HG02973 (cell line): ENCODE measurements around the gene ATF6.
"Not testable (repeated sequence)": the region's sequence is repeated elsewhere in the genome, so short reads cannot be mapped to it uniquely, and the experiment has no call there.

Experiments used
- ATAC-seq: cut with Tn5 transposase; IDR thresholded peaks from one replicate; pipeline ENCODE4 v1.9.1; 2021; ENCODE audit warnings: moderate library complexity; ENCODE audit not compliant: unreplicated experiment

The ATF6 gene

GRCh38 chr1:161773791-161774190 is 7.7 kb downstream of the ATF6 start:
- ATAC-seq: no peak

DNA sequence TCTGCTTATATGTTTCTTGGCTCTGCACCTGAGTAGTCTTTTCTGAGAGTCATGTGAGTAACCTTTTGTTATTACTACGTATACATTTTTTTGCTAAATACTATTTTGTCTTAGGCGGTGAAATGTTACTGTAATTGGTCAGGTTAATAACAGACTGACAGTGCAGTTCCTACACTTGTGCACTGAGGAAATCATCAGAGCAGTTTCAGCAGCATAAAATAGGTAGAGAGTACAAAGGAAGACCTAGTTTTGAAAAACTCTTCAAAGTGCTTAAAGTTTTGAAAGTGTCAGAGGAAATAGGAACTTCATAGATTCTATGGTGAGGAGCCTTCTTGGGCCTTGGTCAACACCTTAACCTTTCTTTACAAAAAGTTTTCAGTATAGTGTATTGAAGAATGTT is 11.1 kb downstream of the ATF6 start:
- ATAC-seq: no peak

DNA sequence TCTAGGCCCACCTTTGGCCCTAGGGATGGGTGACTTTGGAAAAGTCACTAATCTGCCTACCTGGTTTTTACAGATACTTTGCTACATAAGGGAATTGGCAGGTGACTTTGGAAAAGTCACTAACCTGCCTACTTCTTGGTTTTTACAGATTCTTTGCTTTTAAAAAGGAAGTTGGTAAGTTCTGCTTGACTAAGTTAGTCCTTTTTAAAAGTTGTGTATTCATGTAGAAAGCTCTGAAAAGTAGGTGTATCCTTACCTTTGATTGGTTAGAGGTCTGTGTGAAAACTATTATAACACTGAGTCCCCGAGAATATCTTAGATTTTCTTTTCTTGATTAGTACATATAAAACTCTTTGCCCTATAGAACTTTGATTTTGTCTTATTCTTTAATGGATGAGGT is 12.4 kb downstream of the ATF6 start:
- no peak for ATAC-seq

GRCh38 chr1:161779393-161779792 is 13.3 kb downstream of the ATF6 start:
- ATAC-seq: no peak

DNA sequence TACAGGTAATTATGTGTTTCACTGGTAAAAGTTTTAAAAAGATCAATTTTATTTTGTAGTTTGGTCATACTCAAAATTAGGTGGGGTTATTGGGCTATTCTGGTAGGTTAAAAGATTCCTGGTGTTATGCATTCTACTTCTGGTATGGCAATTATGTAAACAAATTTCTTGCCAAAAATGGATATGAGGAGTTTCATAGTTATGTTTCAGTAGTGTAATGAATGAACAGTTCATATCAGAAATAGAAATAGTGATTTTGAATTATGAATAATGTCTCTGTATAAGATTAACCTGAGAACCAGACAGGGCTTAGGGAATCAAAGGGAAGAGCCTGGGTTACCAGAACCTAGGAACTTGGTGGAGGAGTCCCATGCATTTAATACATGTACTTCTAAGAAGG is 15.9 kb downstream of the ATF6 start:
- peak; percentile 63 for ATAC-seq

DNA sequence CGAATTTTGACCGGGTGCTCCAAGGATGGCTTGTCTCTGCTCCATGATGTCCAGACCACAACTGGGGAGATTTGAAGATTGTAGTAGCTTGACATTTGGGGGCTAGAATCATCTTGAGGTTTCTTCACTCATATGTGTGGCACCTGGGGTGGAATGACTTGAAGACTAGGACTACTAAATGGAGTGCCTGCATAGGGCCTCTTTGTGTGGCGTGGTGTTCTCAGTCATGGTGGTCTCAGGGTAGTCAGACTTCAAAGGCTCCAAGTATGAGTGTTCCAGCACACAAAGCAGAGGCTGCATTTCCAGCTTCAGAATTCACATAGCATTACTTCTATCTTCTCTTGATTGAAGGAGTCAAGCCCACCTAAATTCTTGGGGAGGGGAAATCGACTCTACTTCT is 16.8 kb downstream of the ATF6 start:
- no peak for ATAC-seq

GRCh38 chr1:161784968-161785367 is 18.8 kb downstream of the ATF6 start:
- ATAC-seq: no peak

GRCh38 chr1:161787355-161787754 is 21.2 kb downstream of the ATF6 start:
- ATAC-seq: no peak

DNA sequence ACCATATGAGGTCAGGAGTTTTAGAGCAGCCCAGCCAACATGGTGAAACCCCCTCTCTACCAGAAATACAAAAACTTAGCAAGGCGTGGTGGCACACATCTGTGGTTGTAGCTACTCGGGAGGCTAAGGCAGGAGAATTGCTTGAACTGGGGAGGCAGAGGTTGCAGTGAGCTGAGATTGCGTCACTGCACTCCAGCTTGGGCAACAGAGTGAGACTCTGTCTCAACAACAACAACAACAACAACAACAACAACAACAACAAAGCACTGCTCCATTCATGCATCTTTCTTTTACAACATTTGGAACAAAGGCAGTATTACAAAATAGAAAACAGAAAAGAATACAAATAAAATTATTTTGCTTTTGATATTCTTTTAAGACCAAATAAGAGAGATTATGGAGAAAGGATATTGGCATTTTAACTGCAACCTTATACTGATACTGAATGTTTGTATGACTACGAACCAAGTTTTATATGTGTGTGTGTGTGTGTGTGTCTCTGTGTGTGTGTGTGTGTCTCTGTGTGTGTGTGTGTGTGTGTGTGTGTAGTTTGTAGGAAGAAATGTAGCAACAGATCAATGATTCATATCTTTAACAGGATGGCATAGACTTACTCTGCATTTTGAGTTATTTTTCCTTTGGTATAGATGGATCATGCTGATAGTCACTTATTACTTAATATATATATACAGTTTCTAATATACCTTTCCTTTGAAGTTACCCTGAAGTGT is 24.6 kb downstream of the ATF6 start:
- ATAC-seq: no peak

DNA sequence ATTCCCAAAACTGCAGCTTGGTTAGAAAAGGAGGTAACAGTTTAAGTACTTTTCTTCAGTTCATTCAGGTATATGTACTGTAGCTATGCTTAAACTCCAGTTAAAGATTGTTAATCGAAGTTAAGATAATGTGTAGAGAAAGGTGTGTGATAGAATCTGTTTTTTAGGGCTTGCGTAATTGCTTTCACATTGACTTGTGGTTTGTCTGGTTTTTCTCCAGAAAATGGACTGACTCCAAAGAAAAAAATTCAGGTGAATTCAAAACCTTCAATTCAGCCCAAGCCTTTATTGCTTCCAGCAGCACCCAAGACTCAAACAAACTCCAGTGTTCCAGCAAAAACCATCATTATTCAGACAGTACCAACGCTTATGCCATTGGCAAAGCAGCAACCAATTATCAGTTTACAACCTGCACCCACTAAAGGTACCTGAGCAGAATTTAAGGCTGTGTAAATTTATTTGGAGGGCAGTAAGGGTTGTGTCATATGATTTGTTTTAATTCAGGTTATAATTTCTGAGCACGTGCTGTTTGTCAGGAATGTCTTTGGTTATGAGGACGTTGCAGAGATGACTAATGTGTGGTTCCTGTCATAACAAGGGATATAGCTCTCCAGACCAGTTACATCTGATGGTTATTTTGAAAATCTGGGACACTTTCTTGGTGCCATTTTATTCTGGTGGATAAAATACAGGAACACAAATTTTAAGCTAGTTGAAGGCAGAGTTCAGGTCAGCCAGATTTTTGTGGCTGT is 26.0 kb downstream of the ATF6 start:
- ATAC-seq: no peak

GRCh38 chr1:161792740-161793139 is 26.6 kb downstream of the ATF6 start:
- peak; percentile 73 for ATAC-seq

GRCh38 chr1:161799792-161800191 is 33.7 kb downstream of the ATF6 start:
- ATAC-seq: no peak

DNA sequence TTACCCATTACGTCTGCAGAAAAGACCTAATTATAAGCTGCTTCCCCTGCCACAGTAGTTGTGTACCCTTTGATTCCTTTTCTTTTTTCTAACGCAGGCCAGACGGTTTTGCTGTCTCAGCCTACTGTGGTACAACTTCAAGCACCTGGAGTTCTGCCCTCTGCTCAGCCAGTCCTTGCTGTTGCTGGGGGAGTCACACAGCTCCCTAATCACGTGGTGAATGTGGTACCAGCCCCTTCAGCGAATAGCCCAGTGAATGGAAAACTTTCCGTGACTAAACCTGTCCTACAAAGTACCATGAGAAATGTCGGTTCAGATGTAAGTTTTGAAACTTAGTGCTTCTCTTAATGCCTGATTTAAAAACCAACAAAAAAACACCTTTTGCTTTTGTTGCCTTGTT is 35.8 kb downstream of the ATF6 start:
- no peak for ATAC-seq

DNA sequence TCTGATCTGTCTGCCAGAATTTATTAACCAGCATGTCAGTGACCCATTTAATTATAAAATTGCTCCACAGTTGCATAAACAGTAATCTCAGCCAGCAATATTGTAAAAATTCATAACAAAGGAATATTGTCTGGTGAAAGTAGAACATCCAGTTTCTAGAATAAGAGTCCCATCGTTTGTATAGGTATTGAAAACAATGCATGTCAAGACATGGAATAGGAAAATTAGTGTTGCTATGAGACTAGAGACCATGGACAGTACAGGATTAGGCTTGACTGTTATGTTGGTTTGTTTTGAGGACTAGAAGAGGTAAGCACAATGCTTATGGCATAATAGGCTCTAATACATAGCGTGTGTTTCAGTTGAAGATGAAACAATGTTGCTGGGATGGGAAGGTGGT is 37.1 kb downstream of the ATF6 start:
- no peak for ATAC-seq

DNA sequence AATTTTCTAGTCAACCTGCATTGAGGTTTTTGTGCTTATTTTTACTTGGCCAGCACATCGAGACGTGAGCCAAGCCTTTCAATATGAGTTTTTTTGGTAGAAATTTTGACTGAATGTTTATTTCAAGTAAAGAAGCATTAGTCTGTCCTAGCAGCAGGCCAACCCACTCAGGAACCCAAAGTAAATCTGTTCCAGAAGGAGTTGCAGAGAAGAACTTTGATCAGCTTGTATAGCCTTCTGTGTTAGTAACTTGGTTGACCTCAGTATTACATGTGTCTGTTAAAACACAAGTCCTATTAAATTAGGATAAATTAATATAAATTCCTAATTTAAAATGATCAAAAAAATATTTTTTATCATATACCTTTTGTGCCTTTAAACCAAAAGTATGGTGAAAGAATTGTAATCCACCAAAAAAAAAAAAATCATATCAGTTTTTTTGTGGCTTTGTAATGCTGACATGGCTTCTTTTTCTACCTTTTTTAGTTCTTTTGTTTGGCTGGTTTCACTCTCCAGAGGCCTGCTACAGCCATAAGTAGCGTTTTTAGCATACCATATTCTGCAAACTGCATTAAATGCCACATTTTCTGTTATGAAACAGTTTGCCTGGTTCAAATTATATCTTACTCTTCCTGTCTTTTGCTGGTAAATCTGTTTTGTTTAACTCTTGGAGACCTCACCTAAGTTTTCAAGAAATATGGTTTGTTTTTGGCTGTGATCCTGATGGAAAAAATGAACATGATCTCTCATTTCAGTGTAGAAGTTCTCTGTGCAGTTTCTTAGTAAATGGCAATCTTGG is 39.5 kb downstream of the ATF6 start:
- no peak for ATAC-seq

GRCh38 chr1:161809202-161809601 is 43.1 kb downstream of the ATF6 start:
- ATAC-seq: not testable (repeated sequence)

- not testable (repeated sequence) for ATAC-seq
Observed at GRCh38 chr1:161809656-161810055, 43.5 kb downstream of the ATF6 start.

DNA sequence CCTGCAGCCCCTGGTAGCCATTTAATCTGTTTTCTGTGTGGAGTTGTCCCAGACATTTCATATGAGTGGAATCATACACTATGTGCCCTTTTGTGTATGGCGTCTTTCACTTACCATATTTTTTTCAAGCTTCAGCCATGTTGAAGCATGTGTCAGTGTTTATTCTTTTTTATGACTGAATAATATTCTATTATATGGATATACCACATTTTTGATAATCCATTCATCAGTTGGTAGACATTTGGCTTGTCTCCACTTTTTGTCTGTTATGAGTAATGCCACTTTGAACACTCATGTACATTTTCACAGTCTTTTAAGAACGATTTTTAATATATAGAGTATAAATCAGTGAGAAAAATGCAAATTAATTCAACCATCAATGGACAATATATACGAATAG is 44.7 kb downstream of the ATF6 start:
- no peak for ATAC-seq

GRCh38 chr1:161816201-161816600 is 50.1 kb downstream of the ATF6 start:
- ATAC-seq: no peak

DNA sequence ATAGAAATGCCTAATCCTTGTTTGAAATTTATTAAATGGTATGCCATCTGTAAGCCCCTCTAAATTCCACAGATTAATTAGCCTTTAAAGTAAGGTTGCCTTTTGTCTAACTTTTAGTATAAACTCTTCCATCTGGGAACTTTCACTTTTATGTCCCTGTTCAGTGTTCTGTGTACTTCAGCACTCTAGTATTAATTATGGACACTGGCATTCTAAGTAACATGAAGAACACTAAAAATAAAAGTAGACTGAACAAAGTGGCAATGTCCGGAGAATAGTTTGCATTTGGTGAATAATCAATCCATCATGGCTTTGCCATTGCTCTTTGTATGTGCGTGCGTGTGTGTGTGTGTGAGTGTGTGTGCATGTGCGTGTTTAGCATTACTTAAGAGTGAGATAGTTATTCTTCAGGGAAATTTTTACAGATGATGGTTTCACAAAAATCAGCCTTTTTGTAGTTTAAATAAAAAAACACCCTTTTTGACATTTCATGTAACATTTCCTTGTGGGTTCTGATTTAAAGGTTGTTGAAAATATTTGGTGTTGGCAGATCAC is 51.1 kb downstream of the ATF6 start:
- no peak for ATAC-seq

DNA sequence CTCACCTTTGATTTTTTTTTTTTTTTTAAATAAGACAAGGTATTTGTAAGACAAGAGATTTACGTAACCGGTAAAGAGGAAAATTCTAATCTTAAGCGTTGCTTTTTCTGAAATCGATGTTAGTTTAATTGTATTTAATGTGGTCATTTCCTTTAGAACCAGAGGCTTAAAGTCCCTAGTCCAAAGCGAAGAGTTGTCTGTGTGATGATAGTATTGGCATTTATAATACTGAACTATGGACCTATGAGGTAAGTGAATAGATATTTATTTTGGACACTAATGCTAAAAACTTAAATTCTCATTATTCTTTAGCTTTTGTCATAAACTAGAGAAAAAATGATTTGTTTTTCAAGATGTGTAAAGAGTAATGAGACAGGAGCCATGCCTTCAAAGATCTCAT is 54.8 kb downstream of the ATF6 start:
- ATAC-seq: no peak
